GM12875 (cell line): Measurements from ENCODE around the gene MAST2.

ENCODE experiments used
- H3K4me3 ChIP-seq: one replicate; pipeline ENCODE4 v1.5.1; 2011; ENCODE audit warnings: low read depth, low read length, control low read depth
- TF ChIP-seq, protein P1 (sequence below): IDR thresholded peaks from 2 replicates; pipeline ENCODE4 v1.5.1; 2011; ENCODE audit warnings: low read depth, mild to moderate bottlenecking, control low read depth, inconsistent platforms, low read length, moderate library complexity, borderline replicate concordance; ENCODE audit not compliant: insufficient read depth

Gene MAST2

GRCh38 chr1:45971922-45972531 is 168.6 kb downstream of the MAST2 start:
- TF ChIP-seq, protein P1, sequence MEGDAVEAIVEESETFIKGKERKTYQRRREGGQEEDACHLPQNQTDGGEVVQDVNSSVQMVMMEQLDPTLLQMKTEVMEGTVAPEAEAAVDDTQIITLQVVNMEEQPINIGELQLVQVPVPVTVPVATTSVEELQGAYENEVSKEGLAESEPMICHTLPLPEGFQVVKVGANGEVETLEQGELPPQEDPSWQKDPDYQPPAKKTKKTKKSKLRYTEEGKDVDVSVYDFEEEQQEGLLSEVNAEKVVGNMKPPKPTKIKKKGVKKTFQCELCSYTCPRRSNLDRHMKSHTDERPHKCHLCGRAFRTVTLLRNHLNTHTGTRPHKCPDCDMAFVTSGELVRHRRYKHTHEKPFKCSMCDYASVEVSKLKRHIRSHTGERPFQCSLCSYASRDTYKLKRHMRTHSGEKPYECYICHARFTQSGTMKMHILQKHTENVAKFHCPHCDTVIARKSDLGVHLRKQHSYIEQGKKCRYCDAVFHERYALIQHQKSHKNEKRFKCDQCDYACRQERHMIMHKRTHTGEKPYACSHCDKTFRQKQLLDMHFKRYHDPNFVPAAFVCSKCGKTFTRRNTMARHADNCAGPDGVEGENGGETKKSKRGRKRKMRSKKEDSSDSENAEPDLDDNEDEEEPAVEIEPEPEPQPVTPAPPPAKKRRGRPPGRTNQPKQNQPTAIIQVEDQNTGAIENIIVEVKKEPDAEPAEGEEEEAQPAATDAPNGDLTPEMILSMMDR = no peak
- no peak overlapping the region for H3K4me3 ChIP-seq

DNA sequence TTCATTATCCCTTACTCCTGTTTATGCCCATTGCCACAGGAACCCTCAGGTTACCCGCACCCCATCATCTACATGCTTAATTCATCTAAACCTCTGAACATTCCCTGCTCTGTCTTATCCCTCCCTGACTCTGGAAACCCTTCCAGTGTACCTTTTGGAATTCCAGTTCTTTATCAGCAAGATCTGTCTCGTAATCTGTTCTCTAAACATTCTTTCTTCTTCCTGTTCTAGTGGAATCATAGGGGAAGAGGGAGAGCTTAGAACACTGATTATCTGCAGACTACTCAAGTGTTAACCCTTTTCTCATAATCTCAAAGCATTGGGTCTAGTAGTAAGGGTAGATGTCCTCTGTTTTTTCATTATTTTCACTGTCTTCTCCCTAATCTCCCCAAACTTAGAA is 169.2 kb downstream of the MAST2 start:
- TF ChIP-seq, protein P1 = no peak
- H3K4me3 ChIP-seq = no peak overlapping the region

DNA sequence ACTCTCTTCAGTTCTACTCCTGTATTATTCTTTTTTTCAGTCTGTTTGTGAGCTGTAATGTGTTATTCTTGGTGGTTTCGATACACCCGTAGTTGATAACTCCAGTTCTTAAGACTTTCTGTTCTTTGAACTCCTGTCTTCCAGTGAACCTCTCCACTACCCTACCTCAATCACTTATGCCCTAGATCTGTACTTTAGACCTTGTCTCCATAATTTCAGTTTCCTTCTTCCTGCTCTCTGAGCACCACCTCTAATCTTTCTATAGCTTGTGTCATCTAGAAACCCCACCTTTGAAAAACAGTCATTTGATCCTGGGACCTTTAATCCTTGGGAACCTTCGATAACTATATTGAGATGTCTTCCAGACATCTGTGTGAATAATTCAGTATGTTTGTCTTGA is 169.7 kb downstream of the MAST2 start:
- TF ChIP-seq, protein P1 = no peak
- H3K4me3 ChIP-seq = no peak overlapping the region

DNA sequence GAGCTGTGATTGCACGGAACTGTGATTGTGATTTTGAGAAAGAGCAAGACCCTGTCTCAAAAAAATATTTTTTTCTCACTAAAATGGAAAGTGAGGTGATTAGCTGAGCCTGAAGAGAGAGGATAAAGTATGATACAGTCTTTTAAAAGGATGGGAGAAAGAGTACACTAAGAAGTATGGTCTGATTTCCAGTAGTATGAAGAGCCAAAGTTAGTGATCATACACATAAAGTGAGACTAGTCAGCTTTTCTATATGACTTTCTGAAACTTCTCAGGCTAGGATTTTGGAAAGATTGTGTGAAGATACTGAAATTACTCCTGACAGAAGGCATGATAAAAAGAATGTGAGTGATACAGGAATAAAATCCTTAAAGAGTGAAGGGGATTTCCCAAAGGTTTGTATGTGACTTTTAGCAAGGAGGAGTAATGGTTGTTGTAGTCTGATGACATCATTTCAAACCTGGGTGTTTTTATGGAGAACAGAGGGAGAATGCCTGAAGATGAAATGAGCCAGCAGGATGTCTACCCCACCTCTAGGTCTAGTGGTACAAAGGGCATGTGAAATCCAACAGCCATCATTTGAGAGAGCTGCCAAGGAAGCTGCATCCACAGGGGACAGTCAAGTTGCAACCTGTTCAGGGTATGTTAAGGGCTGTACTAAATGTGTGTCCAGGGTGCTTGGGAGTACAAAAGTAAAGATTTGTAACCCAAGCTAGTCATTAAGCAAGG is 171.3 kb downstream of the MAST2 start:
- H3K4me3 ChIP-seq = no peak overlapping the region
- TF ChIP-seq, protein P1 = no peak

DNA sequence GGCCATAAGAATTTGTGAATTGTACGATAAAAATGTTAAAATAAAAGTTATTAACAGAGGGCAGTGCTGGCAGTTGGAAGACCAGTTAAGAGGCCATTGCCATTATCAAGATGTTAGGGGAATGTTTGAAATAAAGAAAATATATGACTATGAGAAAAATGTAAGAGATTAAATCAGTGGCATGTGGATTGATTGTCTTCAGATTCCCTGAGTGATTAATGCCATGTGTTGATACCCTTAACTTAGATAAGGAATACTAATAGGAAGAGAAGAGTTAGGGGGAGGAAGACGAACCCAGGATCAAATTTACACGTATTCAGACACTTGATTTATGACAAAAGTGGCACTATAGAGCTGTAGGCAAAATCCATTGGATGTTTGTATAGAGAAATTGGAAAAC is 173.2 kb downstream of the MAST2 start:
- TF ChIP-seq, protein P1 = no peak
- H3K4me3 ChIP-seq = no peak overlapping the region

GRCh38 chr1:45979074-45979777 is 175.8 kb downstream of the MAST2 start:
- H3K4me3 ChIP-seq = no peak overlapping the region
- TF ChIP-seq, protein P1 = no peak

DNA sequence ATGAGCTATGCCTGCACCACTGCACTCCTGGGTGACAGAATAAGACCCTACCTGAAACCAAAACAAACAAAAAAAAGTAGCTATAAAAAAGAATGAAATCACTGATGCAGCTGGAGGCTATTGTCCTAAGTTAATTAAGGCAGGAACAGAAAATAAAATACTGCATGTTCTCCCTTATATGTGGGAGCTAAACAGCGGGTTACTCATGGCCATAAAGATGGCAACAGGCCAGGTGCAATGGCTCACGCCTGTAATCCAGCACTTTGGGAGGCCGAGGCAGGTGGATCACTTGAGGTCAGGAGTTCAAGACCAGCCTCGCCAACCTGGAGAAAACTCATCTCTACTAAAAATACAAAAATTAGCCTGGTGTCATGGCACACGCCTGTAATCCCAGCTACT is 176.4 kb downstream of the MAST2 start:
- TF ChIP-seq, protein P1 = no peak

More for the DNA sequence above, 176.4 kb downstream of the MAST2 start:
- H3K4me3 ChIP-seq = no peak overlapping the region
